Activated naive CD4-positive, alpha-beta T cell treated with anti-CD3 and anti-CD28 coated beads, Interleukin-2, amount 50 U/mL, for 16 hours (primary cell): ENCODE results near the gene GTPBP1.

Experiments used
- DNase-seq: peaks from one replicate; pipeline ENCODE4 v3.0.0-alpha.2; 2020

Gene GTPBP1

GRCh38 chr22:38705235-38706100 lies at the start of gene GTPBP1:
GTPBP1 (plus strand) TSS chr22:38705944; CDS start chr22:38705956, 12 bp downstream.
- peak; percentile 96 for DNase-seq

DNA sequence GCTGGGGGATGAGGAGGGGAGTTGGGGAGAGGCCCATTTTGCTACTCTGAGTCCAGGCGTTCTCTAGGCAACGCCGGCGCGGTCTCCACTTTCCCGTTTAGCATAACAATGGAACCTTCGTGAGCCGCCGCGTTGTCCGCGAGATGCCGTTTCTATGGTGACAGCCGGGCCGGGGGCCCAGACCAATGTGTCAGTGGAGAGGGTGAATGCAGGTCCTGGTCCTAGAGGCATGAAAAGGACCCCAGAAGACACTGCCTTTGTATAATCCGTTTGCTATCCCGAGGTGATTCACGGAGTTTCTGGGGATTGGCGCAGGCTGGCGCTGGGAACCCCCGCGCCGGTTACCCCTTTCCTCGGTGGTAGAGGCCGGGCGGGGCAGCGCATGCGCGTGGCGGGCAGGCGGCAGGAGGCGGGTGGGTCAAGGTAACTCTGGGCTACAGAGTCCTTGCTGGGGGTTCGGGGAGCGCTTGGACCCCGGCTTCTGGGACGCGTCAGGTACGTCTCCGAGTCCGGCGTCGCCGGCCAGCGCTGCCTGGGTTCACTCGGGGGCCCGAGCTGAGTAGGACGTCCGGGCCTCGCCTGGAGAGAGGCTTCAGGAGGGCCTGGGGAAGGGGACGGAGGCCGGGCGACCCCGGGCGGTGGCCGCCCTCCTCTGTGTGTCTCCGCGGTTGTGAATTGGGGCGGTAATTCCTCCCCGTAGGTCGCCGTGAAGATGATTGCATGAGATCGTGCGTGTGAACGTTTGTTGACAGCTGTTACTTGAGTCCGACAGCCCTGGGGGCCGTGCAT lies 49.3 kb upstream of the GTPBP1 start, which contains the start of the genes CBY1 and FAM227A:
CBY1 (plus strand) TSS at position 383 of the 789 bp plus-strand sequence. CDS start 11,417 bp downstream, outside the sequence.
FAM227A (minus strand) TSS at position 137 of the 789 bp plus-strand sequence. CDS start 6,224 bp downstream, outside the sequence.
- peak; percentile 83 for DNase-seq

DNA sequence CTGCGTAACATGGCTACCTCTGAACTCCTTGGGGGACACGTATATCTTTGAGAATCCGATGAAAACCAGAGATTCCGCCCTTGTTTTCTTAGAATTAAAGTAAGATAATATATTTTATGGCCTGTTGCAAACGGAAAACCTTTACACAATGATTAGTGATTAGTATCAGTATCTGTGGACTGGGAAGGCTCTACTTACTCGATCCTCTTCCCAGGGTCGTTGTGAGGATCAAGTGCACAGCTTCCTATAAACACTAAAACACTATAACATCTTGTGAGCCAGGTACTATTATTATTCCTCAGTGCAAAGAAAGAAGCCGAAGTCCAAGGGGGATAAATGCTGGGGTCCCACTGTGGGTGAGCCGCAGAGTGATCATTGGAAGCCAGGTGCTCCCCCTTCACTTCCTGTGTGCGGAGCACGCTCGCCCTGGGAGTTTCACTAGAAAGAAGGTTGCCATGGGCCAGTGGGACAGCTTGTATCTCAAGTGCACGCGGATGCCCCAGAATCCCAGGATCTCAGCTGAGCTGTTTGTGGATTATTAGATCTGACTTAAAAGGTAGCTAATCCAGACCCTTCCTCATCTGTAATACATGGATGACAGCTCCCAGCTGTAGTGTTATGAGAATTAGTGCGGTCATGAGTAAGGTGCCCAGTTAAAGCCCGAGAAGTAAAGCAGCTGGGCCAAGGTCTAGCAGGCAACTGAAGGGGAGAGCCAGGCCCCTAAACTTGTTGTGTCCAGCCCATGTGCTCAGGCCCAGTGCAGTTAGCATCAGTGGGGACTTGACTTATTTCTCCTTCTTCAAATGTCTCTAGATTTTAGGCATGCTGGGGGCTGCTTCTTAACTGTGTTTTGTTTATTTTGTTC lies 48.5 kb upstream of the GTPBP1 start:
- peak; percentile 29 for DNase-seq

- DNase-seq: no peak
Measured at GRCh38 chr22:38674888-38675287, 30.9 kb upstream of the GTPBP1 start.

DNA sequence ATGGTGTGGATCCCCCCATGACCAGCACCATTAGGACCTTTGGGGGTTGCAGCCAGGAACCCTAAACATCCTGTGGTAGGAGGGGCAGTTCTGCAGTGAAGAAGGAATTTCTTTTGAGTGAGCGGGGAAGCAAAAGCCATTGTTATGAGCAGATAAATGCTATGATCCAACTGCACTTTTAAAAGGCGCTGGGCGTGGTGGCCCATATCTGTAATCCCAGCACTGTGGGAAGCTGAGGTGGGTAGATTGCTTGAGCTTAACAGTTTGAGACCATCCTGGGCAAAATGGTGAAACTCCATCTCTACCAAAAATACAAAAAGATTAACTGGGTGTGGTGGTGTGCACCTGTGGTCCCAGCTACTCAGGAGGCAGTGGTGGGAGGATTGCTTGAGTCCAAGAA lies 29.9 kb upstream of the GTPBP1 start:
- no peak for DNase-seq

DNA sequence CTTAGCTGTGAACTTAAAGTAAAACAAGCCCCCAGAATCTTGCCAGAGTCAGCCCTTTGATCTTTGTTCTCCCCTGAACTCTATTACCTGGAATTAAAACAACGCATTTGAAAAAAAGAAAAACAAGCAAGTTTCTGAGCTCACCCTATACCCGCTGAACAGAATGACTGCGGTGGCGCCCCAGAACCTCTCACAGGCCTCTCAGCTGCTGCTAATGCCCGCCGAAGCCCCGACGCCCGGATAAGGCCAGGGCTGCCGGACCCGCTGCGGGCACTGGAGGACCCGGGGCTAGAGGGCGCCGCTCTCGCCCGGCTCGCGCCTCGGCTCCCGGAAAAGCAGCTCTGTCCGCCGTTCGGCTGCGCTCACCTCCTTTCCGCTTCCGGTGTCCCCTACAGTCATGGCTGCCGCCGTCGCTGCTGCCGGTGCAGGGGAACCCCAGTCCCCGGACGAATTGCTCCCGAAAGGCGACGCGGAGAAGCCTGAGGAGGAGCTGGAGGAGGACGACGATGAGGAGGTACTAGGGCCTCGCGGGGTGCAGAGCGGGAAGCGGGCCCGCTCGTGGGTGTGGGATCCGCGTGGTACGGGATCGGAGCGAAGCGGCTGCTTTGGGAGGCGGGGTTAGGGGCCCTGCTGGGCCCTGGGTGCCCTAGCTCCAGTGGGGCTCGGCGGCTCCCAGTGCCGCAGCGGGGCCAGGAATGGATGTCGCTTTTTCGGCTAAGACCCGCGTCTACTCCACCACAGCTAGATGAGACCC lies 24.0 kb upstream of the GTPBP1 start, which contains the start of gene TOMM22:
TOMM22 (plus strand) TSS at position 376 of the 754 bp plus-strand sequence; CDS start at position 398, 22 bp downstream.
- peak; percentile 84 for DNase-seq

DNA sequence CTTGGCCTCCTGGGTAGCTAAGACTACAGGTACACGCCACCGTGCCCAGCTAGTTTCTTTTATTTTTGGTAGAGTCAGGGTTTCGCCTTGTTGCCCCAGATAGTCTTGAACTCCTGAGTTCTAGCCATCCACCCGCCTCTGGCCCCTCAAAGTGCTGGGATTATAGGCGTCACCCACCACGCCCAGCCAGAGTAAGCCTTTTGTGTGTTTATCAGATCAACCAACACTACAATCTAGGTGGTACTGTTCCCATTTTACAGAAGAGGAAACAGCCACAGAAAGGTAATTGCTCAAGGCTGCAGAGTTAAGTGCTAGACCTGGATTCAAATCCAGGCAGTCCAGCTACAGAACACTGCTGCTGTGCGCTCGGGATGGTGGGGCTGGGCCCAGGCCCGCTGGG lies 20.8 kb upstream of the GTPBP1 start:
- no peak for DNase-seq

GRCh38 chr22:38685761-38686160 lies 20.0 kb upstream of the GTPBP1 start:
- DNase-seq: no peak

DNA sequence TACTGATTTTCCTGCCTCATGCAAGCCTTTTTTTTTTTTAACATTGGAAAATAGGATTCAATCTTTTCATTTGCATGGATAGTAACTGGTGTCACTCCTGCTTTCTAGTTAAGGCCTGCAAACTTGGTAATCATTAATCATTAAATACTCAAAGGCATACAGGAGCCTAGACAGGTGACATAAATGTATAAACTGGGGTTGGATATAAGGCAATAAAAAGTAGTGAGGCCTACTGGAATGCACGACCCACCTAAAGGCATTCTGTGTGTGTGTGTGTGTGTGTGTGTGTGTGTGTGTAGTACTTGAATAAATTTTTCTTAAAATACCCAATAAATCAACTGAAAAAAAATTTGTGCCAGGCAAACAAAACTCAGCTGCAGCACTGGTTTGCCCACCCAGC lies 16.1 kb upstream of the GTPBP1 start:
- no peak for DNase-seq

DNA sequence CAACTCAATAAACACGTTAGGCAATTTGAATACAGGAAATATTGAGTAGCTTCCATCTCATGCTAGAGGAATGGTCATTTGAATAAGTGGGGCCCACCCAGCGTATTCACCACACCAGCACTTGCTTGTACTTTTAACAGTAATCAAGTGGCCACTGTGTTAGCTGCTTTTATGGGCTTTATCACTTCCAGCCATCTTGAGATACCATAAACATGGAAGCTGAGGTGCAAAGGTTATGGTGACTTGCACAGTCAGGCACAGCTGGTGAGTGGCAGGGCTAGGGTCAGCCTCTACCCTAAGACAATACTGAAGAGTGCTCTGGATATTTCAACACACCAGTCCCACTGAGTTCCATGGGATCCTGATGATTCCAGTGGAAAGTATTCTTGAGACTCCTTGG lies 11.7 kb upstream of the GTPBP1 start:
- no peak for DNase-seq

GRCh38 chr22:38694940-38695339 lies 10.8 kb upstream of the GTPBP1 start:
- DNase-seq: no peak

DNA sequence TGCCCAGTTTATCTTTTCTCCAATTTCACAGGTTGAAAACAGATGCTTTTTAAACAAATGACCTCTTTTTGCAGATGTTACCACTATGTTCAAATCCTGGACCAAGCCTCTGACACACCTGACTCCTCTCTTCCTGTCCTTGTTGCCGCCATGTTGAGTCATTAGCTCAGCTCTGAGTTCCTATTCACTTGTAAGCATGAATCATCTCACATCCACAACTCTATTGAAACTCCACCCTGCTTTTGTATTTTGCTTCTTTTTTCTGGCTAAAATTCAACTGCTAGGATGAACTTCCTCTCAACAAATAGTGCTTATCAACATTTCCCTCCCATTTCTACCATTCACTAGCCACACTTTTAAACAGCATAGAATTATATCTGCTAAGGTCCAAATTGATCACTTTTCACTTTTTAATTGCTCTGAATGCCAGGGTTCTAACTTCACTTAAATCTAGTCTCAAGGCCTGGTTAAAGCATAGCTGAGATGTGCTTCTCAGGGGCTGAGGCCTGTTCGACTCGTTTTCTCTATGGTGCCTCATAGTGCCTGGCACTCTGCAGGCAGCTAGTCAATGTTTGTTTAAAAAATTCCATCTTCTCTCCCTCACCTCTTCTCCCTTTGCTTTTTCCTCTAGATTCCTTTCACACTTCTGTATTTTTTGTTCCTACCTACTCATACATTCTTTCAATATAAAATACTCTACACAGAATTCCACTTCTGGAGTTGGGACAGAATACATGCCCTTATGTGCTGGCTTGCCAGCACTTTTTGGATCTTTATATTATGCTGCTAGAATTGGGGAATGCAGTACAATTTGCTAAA lies 8.9 kb upstream of the GTPBP1 start:
- peak; percentile 50 for DNase-seq

DNA sequence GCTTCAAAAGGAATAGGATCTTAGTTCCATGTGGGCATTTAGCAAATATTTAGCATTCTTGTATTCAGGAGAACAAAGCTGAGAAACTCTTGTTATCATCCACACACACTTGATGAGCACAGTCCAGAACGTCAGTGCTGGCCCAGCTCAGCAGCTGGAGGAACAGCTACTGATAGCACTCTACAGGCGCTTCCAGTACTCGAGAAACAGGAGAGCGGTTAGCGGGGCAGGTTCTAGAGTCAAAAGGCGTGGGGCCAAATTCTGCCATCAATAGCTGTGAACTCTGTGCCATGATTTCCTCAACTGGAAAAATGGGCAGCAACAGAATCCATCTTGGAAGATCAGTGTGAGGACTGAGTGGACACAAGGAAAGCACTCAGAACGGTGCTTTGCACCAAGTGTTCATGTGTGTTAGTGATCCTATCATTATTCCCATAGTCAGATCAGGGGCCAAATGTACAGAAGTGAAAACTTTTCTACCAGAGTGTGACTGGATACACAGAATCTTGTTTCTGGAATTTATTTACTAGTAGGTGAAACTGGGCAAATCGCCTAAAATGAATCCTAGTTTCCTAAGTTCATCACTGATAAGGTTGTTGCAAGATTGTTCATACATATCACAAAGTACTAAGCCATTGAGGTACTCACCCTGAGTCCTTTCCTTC lies 8.2 kb upstream of the GTPBP1 start:
- no peak for DNase-seq

- no peak for DNase-seq
Measured at GRCh38 chr22:38698407-38699094, 7.2 kb upstream of the GTPBP1 start.

GRCh38 chr22:38699143-38699542 lies 6.6 kb upstream of the GTPBP1 start:
- no peak for DNase-seq

GRCh38 chr22:38699784-38700183 lies 6.0 kb upstream of the GTPBP1 start:
- no peak for DNase-seq

DNA sequence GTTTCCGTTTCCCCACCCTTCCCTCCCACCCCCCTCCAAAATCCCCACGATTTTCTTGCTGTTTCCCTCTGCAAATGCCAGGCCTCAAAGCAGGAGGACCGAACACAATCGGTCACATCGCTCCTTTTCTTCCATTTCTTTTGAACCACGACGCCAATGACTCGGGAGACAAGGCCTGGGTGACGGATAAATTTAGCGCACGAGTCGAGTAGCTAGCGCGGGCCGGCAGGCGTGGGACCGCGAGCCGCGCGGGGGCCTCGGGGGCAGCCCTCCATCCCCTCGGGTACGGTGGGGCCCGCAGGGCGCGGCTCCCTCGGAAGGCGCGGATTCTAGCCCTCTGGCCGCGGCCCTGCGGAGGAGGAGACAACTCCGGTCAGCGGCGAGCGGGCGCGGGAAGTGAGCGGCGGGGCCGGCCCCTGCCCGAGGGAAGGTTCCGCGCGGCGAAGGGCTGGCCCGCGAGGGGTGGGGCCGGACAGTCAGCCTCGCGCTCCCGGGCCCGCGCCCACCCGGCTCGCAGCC lies 5.4 kb upstream of the GTPBP1 start:
- DNase-seq: peak; percentile 32

GRCh38 chr22:38700789-38701628 lies 4.7 kb upstream of the GTPBP1 start, which contains the start of gene JOSD1:
JOSD1 (minus strand) TSS chr22:38700943; CDS start chr22:38699987, 956 bp downstream.
- peak; percentile 97 for DNase-seq
